Measurements from ENCODE around the gene CSGALNACT2.
A peak's percentile ranks its signal among the peaks of the same experiment; 100 is the strongest.

Gene CSGALNACT2

DNA sequence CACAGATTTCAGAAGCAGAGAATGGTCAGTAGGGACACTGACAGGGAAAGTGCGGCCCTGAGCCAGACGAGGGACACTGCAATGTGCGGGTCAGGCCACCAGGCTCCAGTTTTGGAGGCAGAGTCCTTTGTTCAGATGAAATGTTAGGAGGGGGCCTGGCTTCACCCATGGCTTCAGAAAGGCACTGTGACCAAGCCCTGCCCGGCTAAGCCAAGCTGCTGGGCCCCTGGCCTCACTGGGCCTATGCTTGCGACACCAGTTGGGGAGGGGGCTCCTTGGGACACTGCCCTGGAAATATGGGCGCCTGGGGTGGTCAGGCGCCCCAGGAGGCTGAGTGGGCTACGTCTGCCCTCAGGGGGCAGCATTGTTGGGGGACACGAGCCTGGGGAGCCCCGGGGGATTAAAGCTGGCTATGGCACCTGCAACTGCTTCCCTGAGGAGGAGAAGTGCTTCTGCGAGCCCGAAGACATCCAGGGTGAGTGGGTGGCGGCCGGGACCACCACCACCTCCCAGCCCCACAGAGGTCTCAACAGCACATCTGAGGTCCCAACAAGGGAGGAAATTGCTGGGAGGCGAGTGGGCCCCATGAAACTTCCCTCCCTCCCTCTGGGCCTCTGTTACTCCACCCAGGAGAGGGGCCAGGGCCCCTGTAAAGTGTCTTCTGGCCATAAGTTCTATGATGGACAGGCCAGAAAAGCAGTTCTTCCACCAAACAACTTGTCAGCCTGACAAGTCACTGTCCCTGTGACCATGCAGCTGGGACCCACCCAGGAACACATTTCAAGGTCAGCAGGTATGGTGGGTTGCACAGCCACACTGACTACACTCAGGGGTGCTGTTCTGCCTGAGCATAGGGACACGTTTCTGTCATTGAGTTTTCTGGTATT, 24.8 kb upstream of the CSGALNACT2 start:
- DNase-seq = no peak

- no peak for DNase-seq
These were observed 24.0 kb upstream of the CSGALNACT2 start for GRCh38 chr10:43114088-43114742.

GRCh38 chr10:43114743-43115611, 23.3 kb upstream of the CSGALNACT2 start:
- no peak for DNase-seq

DNA sequence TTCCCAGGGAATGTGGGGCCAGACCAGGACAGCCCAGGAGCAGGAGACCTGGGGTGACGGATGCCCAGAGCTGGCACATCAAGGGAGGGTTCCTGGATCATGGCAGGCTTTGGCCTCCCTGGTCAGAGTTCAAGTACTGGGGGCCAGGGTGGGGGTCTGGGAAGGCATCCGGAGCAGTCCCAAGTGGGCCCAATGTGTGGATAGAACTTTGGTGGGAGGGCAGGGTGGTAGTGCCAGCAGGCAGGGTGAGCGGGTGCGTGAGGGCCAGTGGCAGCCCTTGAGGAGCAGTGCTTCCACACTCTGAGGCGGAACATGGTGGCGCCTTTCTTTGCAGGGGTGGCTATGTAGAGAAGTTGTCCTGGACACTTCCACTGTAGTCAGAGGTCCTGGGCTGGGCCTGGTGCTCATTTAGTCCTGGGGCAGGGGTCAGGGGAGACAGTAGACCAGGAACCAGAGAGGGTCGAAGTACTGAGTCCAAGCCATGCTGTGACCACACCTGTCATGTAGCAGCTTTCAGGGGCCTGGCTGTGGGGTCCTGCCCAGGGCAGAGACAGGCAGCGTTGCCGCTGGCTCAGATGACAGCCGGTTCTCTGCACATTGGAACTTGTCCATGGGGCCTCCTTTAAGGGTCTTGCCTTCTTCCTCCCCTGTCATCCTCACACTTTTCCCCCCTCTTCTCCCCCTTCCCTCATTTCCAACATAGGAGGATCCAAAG, 22.2 kb upstream of the CSGALNACT2 start:
- DNase-seq = no peak

DNA sequence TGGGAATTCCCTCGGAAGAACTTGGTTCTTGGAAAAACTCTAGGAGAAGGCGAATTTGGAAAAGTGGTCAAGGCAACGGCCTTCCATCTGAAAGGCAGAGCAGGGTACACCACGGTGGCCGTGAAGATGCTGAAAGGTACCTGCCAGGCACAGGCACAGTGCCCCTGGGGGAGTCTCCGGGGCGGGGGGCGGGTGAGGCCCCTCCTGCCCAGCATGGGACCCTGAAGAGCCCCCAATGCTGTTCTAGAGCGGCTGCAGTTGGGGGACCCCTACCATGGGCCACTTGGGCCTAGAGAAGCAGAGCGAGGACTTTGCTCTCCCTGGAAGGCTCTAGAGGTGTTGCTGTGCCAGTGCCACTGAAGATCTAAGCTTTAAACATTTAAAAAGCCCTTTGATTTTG, 21.6 kb upstream of the CSGALNACT2 start:
- no peak for DNase-seq

DNA sequence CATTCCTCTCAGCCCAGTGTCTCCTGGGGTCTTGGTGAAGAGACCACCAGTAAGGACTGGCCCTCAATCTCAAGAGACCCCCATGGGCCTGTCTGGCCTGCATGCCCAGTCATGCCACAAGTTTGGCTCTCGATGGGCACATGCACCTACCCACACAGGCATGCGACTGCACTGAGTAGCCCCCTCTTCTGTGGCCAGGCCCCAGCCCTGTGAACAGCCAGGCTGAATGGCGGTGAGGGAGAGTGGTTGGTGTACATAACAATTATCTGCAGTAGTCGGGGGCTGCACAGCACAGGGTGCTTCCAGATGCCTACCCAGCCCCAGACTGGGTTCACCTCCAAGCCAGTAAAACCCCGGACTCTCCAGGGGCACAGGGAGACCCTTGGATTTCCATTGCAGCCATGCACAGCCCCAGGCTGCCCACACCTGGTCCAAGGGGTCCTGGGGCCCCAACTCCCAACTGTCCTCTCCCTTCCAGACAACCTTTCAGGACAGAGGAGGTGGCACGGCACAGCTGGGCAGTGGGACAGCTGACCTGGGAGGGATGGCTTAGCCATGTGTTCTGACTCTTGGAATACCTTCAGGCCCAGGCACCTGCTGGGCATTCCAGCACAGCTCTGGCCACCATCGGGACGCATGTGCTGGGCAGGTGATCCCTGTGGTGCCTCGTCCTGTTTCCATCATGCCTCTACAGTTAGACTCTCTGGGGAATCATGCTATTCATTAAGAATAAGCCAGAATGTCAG, 21.0 kb upstream of the CSGALNACT2 start:
- no peak for DNase-seq

GRCh38 chr10:43117777-43118583, 20.3 kb upstream of the CSGALNACT2 start:
- no peak for DNase-seq

- DNase-seq = no peak
These were observed 19.4 kb upstream of the CSGALNACT2 start for GRCh38 chr10:43118631-43119415.

DNA sequence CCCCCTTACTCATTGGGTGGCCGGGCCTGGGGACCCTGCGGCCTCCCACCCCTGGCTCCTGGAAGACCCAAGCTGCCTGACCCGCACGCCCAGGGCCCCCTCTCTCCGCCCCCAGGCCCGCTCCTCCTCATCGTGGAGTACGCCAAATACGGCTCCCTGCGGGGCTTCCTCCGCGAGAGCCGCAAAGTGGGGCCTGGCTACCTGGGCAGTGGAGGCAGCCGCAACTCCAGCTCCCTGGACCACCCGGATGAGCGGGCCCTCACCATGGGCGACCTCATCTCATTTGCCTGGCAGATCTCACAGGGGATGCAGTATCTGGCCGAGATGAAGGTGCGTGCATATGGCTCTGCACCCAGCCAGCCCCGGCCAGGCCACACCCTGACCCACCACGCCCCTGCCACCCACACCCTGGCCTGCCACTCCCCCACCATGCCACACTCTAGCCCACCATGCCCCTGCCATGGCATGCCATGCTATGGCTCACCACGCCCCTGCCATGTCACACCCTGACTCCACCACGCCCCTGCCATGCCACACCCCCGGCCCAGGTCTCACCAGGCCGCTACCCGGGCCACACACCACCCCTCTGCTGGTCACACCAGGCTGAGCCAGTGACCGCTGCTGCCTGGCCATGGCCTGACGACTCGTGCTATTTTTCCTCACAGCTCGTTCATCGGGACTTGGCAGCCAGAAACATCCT, 18.7 kb upstream of the CSGALNACT2 start:
- DNase-seq = no peak

DNA sequence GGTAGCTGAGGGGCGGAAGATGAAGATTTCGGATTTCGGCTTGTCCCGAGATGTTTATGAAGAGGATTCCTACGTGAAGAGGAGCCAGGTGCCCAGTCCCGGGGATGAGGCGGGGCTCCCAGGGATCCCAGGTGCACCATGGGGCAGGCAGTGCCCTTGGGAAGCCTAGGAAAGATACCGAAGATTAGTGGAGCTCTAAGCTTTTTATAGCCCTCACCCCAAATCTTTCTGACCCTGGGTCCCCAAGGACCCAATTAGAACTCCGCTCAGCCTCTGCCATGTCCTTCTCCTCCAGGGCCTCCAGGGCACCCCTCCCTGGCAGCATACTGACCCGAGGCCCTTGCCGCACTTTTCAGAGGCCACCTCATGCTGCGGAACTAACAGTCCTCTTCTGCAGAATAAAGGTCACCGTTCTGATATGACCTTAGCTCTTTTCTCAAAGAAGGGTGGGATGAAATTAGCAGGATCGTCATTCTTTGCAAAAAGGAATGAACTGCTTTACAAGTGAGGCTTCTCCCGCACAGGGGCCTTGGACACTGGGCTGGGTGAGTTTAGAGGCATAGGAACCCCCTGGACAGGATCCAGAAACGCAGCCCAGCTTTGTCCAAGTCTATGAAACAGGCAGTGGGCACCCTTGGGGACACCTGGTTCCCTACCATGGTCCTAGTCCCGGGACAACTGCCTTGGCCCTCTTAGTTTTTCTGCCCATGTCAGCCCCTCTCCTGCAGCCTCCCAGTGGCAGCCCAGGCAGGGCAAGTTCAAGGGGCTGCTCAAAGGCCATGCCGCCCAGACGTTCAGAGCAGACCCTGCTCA, 17.9 kb upstream of the CSGALNACT2 start:
- no peak for DNase-seq

DNA sequence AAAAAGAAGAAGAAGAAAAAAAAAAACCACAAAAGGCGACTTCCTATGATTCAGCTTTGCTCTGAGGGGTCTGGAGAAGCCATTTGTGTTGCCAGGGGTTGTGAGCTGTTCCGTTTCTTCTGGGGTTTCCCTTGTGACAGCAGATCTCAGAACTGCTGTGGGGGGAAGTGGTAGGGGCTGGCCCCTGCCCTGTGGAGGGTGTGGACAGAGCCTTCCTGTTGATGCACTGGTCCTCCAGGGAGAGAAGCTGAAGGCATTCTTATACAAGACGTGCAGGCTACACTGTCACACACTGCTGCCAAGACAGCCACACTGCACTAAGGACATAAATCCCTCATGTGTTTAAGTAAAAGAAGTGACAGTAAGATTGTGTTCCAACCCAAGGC, 17.3 kb upstream of the CSGALNACT2 start:
- peak; percentile 65 for DNase-seq

- DNase-seq = no peak
These were observed 16.8 kb upstream of the CSGALNACT2 start for GRCh38 chr10:43121444-43121843.

GRCh38 chr10:43122096-43122495, 16.1 kb upstream of the CSGALNACT2 start:
- DNase-seq = no peak

- DNase-seq = no peak
These were observed 15.4 kb upstream of the CSGALNACT2 start for GRCh38 chr10:43122826-43123225.

GRCh38 chr10:43123361-43124093, 14.7 kb upstream of the CSGALNACT2 start:
- DNase-seq = no peak

- DNase-seq = no peak
These were observed 14.1 kb upstream of the CSGALNACT2 start for GRCh38 chr10:43124094-43124521.

DNA sequence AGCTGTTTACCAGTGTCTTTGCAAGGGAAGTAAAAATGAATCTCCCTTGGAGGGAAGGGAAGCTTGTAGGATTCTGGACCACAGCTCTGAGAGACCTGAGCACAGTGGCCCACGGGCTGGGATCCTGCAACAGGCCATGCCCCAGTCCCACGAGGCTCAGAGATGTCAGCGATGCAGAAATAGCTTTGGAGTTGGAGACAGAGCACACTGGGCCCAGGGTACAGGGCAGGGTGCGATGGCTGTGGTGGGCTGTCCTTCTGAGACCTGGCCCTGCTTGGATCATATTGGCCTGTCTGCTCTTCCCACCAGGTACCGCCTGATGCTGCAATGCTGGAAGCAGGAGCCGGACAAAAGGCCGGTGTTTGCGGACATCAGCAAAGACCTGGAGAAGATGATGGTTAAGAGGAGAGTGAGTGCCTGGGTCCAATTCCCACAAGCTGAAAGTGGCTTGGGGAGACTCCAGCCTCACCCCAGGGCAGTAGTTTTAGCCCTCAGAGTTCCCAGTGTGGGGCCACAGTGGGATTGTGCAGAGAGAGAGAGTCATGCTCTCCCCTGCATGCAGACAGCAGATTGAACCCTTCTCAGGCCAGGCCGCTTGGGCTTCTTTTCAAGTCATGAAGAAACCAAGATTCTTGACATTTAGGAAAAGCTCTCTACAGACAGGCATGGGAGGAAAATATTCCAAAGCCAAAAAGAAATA, 13.5 kb upstream of the CSGALNACT2 start:
- no peak for DNase-seq
